IPS DF 19.7 (cell line): Measurements from ENCODE around the gene ZNF613.
"Not testable (repeated sequence)": the region's sequence is repeated elsewhere in the genome, so short reads cannot be mapped to it uniquely, and the experiment has no call there.

Experiments
- DNase-seq: peaks from one replicate; pipeline ENCODE4 v3.0.0-alpha.2; 2013; ENCODE audit warnings: low read depth, low spot score

ZNF613 gene

DNA sequence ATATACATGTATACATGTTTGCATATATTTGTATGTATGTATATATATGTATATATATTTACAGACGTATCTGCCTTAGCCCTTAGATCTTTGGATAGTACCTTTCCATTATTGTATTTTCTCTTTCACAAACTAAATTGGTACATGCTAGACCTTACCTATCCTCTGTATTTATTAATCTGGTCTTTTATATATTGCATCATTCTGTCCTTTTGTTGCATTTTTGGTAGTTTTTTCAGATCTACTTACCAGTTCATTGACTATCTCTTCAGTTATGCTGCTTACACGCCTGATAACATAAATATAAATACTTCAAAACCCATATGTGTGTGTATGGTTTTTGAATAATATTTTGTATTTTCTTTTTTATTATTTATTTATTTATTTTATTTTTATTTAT lies 11.7 kb downstream of the ZNF613 start:
- DNase-seq, result no peak

DNA sequence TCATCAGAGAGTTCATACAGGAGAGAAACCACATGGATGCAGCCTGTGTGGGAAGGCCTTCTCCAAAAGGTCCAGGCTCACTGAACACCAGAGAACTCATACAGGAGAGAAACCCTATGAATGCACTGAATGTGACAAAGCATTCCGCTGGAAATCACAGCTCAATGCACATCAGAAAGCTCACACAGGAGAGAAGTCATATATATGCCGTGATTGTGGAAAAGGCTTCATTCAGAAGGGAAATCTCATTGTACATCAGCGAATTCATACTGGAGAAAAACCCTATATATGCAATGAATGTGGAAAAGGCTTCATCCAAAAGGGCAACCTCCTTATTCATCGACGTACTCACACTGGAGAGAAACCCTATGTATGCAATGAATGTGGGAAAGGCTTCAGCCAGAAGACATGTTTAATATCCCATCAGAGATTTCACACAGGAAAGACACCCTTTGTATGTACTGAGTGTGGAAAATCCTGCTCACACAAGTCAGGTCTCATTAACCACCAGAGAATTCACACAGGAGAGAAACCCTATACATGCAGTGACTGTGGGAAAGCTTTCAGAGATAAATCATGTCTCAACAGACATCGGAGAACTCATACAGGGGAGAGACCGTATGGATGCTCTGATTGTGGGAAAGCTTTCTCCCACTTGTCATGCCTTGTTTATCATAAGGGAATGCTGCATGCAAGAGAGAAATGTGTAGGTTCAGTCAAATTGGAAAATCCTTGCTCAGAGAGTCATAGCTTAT lies 17.7 kb downstream of the ZNF613 start:
- DNase-seq, result no peak

GRCh38 chr19:51946602-51947001 lies 19.3 kb downstream of the ZNF613 start:
- DNase-seq, result no peak

DNA sequence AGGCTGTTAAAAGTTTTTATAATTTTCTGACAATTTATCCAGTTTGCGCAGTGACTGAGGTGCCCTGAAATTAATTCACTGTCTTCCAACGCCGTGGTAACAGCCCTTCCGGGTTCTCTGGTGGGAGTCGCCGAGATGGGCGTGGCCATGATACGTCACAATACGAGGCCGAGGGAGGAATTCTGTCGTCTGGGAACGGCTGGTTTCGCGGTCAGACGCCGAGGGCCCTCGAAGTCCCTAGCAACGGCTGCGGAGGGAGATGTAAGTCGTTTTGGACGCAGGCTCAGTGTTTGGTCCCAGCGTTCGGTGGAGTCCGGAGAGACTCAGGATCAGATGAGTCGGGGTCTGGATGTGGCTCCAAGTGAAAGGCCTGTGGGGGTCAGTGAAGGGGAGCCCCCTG lies 21.7 kb downstream of the ZNF613 start:
- DNase-seq, result no peak

DNA sequence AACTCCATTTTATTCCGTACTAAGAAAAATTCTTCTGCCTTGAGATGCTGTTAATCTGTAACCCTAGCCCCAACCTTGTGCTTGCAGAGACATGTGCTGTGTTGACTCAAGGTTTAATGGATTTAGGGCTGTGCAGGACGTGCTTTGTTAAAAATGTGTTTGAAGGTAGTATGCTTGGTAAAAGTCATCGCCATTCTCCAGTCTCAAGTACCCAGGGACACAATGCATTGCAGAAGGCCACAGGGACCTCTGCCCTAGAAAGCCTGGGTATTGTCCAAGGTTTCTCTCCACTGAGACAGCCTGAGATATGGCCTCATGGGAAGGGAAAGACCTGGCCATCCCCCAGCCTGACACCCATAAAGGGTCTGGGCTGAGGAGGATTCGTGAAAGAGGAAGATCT lies 30.6 kb downstream of the ZNF613 start:
- not testable (repeated sequence) for DNase-seq

DNA sequence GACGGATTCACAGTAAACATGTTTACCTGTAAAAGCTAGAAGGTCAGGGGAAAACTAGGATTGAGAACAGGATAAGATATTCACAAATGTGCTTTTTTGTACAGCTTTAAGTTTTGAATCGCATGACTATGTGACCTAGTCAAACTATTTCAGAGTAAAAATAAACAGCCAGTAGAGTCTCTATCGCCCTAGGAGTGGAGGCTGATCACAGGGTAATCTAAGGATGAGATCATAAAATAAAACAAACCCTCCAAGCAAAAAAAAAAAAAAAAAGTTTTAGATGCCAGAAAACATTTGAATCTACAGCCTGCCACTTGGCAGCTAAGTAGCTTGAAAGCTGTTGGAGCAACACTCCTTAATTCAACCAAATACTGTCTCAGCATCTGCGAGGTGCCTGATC lies 32.5 kb downstream of the ZNF613 start:
- no peak for DNase-seq

DNA sequence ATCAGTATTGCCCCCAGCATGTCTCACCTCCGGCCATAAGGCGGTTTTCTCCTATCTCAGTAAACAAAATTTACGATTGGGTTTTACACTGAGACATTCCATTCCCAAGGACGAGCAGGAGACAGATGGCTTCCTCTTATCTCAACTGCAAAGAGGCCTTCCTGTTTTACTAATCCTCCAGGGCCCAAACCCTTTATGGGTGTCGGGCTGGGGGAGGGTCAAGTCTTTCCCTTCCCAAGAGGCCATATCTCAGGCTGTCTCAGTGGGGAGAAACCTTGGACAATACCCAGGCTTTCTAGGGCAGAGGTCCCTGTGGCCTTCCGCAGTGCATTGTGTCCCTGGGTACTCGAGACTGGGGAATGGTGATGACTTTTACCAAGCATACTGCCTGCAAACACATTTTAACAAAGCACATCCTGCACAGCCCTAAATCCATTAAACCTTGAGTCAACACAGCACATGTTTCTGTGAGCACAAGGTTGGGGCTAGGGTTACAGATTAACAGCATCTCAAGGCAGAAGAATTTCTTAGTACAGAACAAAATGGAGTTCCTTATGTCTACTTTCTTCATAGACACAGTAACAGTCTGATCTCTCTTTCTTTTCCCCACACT lies 33.5 kb downstream of the ZNF613 start:
- not testable (repeated sequence) for DNase-seq

- no peak for DNase-seq
Observed at GRCh38 chr19:51965583-51965982, 38.3 kb downstream of the ZNF613 start.

DNA sequence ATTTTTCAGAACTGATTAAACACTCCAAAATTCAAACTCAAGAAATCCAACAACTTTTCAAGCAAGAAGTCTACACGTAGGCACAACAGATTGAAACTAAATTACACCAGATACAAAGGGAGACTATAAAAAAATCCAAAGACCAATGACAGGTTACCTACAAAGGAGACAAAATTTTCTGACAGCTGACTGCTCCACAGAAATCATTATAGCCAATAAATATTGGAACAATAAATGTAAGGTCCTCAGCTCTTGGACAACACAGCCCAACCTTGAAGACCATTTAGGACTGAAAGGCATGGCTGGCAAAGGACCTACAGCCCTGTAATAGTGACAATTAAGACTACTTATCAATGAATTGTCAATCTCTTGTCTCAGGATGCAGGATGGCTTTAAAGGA lies 43.4 kb downstream of the ZNF613 start:
- DNase-seq, result no peak

- DNase-seq, result no peak
Observed at GRCh38 chr19:51971624-51972023, 44.4 kb downstream of the ZNF613 start.

GRCh38 chr19:51975787-51976186 lies 48.5 kb downstream of the ZNF613 start:
- DNase-seq, result not testable (repeated sequence)

DNA sequence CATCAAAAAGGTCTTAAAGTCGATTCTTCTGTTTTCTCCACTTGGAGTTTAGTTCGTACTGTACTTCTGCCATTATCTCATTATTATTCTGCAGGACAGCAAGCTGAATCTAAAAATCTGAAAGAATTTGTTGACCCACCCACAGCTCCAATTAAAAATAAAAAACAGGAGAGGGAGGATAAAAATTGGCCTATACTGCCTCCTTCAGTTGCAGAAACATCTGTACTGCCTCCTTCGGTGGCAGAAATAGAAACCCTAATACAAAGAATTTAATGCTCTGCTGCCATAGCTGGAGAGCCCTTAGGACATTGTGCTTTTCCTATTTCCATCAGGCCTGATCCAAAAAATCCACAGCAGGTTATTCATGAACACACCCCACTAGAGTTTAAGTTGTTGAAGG lies 49.6 kb downstream of the ZNF613 start:
- DNase-seq, result no peak

GRCh38 chr19:51977346-51977745 lies 50.1 kb downstream of the ZNF613 start:
- DNase-seq, result no peak

- no peak for DNase-seq
Observed at GRCh38 chr19:51978882-51979281, 51.6 kb downstream of the ZNF613 start.

- no peak for DNase-seq
Observed at GRCh38 chr19:51980116-51980736, 53.0 kb downstream of the ZNF613 start.

DNA sequence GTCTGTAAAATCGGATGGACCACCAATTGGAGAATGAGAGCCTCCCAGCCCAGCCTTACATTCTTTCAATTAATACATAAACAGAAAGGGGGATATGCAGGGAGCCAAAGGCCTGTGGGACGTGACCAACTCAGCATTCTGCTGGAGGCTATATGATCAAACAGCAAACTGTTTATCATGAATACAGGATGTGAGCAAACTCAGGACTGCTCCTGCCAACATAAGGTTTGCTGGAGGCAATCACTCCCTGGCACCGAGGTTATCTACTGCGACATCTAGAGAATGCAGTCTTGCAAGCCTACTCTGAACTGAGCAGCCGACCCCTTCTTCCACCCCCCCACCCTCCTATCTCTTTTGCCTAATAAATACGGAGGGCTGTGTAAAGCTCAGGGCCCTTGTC lies 53.7 kb downstream of the ZNF613 start:
- not testable (repeated sequence) for DNase-seq

DNA sequence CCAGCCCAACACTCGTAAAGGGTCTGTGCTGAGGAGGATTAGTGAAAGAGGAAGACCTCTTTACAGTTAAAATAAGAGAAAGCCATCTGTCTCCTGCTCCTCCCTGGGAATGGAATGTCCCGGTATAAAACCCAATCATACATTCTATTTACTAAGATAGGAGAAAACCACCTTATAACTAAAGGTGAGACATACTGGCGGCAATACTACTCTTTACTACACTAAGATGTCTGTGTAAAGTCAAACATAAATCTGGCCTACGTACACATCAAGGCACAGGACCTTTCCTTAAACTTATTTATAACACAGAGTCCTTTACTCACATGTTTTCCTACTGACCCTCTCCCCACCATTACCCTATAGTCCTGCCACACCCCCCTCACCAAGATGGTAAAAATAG lies 56.1 kb downstream of the ZNF613 start:
- DNase-seq, result no peak

DNA sequence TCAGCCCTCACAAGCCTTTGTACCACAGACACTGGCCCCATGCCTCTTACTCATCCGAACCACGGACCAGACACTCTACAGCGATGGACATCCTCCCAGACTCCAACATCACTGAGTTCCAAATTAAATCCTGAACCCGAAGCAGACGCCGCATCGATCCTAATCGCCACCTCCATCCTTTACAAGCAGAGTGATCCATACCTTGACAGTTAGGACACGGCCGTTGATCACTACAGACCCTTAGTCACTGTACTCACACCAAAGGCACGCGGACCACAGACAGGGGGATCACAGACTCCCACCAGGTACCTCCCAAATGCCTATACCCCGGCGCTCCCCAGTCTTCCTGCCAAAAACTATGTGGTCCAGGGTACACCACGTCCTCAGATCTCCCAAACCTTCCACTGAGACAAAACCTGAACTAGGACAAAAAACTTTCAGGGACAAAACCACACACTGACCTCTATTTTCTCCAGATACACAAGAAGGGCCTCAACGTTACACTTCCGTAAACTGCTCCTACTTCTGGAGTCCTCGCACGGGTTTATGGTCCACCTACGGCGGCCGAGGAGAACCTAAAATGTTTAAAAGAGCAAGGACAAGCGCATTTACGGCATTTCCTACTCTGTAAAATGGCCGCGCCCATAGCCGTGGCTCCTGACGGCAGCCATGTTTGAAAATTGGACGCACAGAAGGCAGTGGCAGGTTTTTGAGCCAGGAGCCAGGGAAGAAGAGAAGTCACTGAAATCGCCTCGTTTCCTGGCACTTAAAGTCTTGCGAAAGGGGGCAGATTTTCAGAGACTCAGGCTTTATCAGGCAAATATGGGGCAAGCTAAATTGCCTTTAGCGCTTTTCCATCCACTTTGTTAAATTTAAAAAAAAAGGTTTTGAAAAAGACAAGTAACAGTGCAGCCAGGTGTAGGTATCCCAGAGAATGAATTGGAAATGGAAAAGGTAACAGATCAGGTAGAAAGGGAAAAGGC lies 59.3 kb downstream of the ZNF613 start, which contains the start of gene ZNF350:
Gene ZNF350, minus strand, starts transcription at position 532 of the 983 bp plus-strand sequence. CDS start 12,480 bp downstream, outside the sequence.
- DNase-seq, result peak; percentile 80

DNA sequence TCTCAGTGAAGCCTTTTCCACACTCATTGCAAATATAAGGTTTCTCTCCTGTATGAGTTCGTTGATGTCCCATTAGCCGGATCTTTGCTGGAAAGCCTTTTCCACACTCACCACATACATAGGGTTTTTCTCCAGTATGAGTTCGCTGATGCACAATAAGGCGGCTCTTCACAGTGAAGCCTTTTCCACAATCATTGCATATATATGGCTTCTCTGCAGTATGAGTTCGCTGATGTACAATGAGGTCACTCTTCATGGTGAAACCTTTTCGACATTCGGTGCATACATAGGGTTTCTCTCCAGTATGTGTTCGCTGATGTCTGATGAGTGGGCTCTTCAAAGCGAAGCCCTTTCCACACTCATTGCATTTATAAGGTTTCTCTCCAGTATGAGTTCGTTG lies 66.2 kb downstream of the ZNF613 start:
- no peak for DNase-seq

- DNase-seq, result no peak
Observed at GRCh38 chr19:51994048-51994644, 66.9 kb downstream of the ZNF613 start.
